Measurements from ENCODE around the gene SMAD6.

The SMAD6 gene

GRCh38 chr15:66721954-66722353 lies 19.9 kb downstream of the SMAD6 start:
- no peak for DNase-seq

DNA sequence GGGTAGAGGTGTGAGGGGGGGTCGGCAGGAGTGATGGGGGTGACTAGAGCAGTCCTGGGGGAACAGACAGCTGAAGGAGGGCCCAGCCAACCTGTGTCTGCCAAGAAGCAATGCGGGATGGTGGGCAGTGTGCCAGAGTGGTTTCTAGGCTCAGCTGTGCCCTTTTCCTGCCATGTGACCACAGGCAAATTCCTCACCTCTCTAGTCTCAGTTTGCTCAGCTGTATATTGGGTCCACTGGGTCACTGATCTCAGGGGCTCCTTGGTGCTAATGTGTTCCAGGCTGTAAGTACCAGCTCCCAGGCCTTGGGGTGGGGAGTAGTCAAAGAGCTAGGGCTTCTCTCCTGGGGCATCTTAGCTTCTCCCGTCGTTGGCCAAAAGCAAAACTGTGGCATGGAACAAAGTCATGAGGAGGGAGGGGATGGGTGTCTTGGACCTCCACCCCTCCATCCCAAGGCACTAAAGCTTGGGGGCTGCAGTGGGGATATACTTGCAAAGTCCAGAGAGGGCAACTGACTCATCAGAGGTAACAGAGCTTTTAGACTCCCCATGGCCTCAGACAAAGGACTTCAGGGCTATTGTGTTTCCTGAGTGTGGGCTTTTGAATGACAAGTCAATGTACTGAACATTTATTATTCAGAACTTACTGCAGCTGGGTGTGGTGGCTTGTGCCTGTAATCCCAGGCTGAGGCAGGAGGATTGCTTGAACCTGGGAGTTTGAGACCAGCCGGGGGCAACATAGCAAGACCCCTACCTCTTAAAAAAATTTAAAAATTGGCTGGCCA lies 20.9 kb downstream of the SMAD6 start:
- DNase-seq, result no peak

DNA sequence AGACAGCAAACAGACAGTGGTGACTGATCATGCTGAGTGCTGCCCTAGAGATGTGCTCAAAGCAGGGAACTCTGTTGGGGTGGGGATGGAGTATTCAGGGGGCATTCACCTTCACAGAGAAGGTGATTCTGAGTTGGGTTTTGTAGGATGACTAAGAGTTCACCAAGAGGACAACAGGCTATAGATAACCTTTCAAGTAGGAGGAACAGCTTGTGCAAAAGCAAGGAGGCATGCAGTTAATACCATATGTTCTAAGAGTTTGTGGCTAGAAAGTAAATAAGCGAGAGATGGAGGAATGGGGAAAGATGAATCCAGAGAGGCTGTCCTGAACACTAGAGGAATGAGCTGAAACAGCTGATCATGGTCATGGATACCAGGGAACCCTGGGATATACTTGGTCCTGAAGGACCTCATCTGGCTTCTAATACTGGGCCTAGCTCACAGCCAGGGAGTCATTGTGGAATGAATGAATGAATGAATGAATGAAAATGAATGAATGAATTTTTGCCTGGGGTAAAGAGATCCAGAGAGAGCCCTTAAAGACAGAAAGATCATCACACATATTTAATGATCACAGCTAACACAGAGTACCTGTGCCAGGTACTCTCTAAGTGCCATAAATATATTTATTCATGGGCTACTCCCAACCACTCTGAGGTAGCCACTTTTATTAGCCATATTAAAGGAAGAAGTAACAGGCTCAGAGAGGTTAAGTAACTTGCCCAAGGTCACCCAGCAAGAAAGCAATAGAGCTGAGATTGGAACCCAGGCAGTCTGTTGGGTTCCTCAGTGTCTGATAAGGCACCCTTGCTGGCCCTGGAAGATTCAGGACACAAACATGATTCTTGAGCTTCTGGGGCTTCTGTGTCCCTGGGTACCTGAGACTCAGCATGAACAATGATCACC lies 22.0 kb downstream of the SMAD6 start:
- no peak for DNase-seq

DNA sequence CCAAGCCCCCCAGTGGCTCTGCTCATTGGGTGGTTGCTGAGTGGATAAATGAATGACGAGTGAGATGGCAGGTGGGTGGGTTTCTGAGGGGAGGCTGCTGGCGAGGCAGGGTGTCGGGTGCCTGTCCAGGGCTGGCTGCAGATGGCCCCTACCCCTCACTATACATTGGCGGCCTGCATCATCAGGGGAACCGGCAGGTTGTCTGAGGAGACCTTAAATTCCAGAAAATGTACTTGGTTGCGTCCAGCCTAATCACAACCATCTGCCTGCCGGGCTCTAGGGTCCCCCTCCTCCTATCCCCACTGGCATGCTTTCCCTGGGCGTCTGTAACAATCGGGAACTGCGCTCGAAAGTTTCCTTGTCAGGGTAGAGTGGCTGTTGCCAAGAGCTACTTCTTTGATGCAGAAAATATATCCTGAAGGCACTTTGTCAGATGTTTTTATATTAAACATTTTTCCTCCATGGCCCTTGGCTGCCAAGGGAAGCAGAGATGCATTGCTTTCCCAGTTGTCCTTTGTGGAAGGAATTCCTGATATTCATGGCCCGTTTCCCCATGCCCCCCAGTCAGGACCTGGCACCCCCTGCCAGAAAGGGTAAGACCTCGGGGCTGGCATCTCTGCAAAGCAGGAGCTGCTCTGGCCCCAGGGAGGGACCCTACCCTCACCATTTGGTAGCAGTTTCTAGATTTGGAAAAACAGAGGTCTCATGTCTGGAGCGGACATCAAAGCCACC lies 22.9 kb downstream of the SMAD6 start:
- DNase-seq, result no peak

DNA sequence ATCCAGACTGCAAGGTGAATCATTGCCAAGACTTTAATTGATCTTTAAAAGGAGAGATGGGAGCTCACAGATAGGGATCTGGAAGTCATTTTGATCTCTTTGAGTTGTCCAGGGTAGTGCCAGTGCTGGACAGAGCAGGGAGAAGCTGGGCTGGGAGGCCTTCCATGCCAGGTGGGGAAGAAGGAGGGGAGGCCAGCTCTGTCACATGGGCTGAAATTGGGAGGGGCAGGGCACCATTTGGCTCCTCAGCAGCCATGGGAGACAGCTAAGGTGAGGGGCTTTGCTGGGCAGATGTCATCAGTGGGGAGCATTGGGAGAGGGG lies 23.4 kb downstream of the SMAD6 start:
- DNase-seq, result no peak

GRCh38 chr15:66726386-66726785 lies 24.4 kb downstream of the SMAD6 start:
- DNase-seq, result no peak

GRCh38 chr15:66729331-66729951 lies 27.4 kb downstream of the SMAD6 start:
- no peak for DNase-seq

DNA sequence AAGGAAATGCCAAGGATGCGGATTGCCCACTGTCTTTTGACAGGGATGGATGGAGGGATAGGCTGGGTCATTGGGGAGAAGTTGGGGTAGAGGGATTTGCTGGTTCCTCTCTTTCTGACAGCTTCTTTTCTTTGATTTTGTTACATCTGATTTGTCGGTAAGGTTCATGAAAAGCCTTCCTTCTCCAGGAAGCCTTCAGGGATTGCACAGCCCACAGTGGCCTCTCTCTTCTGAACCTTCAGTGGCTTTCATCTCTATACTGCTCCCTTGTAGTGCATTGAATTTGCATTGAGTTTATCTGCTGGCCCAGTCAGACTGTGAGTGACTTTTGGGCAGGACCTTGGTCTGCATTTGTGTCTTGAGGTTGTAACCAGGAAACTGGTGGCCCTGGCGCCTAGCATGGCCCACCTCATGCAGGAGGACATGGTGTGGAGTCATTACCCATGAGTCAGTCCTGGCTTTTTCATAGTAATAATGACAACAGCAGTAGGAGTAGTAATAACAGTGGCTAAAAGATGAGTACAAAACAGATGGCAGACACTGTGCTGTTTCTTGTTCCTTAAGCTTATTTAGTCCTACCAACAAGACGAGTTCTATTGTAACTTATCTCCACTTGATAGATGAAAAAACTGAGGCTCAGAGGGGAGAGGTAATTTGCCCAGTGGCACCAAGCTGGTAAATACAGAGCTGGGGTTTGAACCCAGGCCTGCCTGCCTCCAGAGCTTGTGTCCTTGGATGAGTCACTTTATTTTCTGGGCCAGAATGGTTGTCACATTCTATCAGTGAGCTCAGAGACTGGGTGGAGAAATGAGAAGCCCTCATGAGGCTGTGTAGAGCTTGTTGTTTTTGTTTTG lies 28.4 kb downstream of the SMAD6 start:
- no peak for DNase-seq

DNA sequence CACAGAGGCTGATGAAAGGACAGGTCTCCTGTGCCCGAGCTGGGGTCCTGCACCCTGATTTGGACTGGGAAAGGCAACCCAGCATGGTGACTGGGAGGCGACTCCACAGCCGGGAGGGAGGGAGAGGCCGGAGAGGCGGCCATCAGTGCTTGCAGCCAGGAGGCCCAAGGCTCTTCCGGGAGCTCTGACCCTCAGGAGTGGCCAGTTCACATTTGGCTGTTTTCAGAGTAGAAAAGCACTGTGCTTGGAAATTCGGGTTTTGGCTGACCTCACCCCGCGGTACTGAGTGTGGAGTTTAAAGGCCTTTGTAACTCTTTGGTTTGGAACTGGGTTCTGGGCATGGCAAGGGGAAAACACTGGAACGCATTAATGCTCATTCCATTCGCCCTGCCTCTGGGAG lies 31.9 kb downstream of the SMAD6 start:
- no peak for DNase-seq

DNA sequence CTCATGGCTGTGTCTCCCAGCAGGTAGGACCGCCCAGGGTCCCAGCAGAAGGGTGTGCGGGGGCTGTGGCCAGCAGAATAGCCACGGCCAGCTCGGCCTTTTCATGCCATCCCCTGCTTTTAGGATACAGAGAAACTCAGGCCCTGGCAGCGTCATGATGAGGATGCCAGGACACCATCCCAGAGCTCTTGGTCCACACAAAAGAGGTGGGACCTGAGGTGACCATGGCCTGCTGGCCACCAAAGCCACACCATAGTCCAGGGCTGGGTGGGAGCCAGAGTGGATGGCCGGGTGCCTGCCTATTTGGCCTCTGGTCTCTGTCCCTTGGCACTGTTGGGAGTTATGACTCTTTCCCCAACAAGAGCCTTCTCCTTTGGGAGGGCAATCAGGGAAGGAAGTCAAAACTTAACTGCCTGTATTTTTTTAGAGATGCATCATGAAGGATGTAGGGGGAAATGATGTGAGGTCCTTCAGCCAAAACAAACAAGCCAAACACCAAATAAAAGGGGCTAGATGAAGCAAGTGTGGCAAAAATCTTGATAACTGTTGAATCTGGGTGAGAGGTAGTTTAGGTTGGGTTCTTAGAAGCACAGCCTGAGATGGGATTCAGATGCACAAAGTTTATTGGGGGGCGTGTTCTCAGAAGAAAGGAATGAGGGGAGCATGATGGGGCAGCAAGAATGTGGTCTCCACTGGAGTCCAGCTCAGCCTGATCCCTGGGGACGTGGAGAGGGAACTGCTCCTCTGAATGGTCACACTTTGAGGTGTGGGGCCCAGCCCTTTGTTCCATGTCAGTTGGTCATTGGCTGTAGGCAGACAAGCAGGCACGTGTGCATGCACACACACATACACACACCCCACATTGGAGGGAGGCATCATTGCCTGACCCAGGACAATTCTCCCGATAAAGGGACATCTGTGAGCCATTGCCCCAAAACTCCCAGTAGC lies 33.2 kb downstream of the SMAD6 start:
- DNase-seq, result no peak

GRCh38 chr15:66735909-66736305 lies 33.9 kb downstream of the SMAD6 start:
- no peak for DNase-seq

DNA sequence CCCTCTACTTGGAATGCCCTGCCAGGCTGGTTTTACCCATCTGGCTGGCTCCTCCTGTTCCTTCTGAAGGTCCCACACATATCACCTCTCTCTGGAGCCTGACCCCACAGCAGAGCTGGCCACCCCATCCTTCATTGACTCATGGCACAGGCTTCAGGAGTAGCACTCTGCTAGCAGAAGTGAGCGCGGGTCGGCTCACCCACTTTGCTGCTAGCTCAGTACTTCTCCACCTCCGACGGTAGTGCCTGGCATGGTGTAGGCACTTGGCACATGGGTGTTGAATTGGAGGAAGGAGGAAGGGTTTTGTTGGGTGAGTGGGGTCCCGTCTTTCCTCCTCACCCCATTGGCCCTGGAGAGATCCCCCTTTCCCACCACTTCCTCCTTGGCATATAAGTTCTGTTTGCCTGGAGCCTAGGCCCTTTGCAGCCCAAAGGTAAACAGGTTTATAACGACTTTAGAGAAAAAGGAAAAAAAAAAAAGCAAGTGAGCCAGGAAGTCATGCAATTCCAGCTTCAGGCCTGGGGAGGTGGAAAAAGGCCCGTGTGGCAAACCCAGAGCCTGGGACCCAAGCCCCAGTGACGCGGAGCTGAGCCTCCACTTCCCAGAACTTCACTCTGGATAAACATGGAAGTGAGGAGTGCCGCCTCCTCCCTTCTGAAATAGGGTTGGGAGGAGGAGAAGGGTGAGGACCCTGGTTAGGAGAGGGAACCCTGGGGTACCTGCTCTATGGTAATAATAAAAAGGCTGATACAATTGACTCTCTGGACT lies 35.4 kb downstream of the SMAD6 start:
- no peak for DNase-seq

GRCh38 chr15:66738116-66738515 lies 36.1 kb downstream of the SMAD6 start:
- no peak for DNase-seq

DNA sequence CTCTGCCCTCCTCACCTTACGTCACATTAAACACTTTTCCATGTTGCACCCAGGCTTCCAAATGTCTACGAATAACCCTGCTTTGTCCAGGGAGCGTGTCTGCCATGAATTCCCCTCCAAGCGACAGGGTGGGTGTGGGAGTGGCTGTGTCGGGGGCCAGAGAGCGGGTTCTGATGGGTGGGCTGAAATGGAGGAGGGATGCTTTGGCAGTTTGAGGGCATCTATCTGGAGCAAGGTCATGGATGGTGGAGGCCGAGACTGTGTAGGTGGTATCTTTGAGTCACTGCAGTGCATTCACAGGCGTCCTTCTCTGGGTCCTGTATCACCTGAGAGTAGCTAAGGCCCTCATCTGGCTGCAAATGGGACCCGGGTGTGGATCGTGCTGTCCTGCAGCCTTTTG lies 36.6 kb downstream of the SMAD6 start:
- DNase-seq, result no peak

- no peak for DNase-seq
Observed at GRCh38 chr15:66739287-66739686, 37.3 kb downstream of the SMAD6 start.

GRCh38 chr15:66740802-66741201 lies 38.8 kb downstream of the SMAD6 start:
- no peak for DNase-seq

DNA sequence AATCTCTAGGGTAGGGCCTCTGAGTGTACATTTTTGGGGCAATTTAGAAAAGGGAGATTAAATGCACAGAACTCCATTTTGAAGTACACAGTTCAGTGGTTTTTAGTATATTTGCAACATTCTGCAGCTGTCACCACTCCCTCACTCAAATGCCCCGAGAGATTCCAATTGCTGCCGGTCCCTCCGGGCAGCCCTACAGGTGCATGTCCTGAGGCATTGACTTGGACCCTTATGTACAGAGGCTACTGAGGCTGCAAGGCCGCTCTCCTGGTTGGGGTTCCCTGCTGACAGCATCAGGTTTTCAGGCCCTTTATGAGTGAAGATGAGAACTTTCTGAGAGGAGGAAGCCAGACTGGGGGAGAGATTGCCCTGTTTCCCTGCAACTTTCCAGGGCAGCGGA lies 39.6 kb downstream of the SMAD6 start:
- DNase-seq, result no peak

GRCh38 chr15:66742286-66742685 lies 40.2 kb downstream of the SMAD6 start:
- no peak for DNase-seq

DNA sequence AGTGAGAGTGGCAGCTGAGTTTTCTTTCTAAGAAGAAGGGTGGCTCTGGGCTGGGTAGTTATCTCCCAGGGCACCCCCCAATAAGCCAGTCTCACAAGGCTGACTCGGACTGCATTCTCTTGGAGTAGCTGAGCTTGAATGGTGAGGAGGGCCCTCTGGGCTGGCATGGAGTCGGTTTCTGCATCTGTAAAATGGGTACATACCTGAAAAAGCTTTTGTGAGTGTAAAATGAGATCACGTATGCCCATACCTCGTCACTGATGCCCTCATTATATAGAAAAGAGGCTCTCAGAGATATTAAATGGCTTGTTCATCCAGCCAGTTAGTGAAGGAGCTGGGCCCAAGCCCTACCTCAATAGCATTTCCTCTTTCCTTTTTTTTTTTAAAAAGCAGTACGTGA lies 41.2 kb downstream of the SMAD6 start:
- DNase-seq, result no peak

Data from activated effector memory CD4-positive, alpha-beta T cell treated with Interleukin-2 at 50 U/mL for 16 hours (primary cell).